ENCODE measurements around the gene LTBP2.

GRCh38 chr14:74522740-74523139 is 89.3 kb downstream of the LTBP2 start:
- TF ChIP-seq CTCF (IDR thresholded peaks at IDR 0.05; ENCODE audit: insufficient read depth, low read length) (no peak), GABPA (IDR thresholded peaks at IDR 0.05; ENCODE audit: low read depth) (no peak), REST (IDR thresholded peaks at IDR 0.05; ENCODE audit: insufficient replicate concordance, low read depth) (no peak)
